Cerebellar cortex (tissue), 1 donor: ENCODE results near the gene OLFML2B.

ENCODE experiments used
- DNase-seq: peaks from one replicate; pipeline ENCODE4 v3.0.0-alpha.2; 2015; ENCODE audit warnings: low spot score

Gene OLFML2B

DNA sequence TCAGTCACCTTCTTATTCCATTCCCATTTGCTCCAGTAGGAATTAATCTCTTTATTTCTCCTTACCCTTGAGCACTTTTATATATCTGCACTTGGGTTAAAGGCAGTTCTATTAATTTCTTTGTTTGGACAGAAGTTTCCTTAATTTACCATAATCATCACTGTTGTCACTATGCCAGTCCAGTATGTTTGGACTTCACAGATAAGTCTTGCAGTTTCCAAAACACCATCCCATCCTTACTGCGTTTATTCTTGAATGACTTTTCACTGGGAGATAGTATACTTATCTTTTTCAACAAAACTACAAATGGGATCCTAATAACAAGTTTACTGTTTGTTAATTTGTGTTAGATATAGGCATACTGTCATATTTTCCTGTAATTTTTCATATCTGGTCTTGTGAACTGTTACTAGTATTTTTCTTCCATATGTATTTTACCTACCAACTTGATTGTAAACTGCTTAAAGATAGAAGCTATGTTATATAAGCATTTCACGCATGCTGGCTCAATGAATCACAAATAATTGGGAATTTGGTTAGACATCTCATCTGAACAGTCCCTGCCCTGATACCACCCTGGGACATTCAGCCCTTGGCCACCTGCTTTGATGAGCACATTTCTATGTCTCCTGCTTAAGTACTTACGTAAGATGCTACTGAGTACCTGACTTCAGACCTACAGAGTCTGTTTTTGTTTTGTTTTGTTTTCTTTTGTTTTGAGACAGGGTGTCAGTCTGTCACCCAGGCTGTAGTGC lies 78.2 kb downstream of the OLFML2B start:
- no peak for DNase-seq

DNA sequence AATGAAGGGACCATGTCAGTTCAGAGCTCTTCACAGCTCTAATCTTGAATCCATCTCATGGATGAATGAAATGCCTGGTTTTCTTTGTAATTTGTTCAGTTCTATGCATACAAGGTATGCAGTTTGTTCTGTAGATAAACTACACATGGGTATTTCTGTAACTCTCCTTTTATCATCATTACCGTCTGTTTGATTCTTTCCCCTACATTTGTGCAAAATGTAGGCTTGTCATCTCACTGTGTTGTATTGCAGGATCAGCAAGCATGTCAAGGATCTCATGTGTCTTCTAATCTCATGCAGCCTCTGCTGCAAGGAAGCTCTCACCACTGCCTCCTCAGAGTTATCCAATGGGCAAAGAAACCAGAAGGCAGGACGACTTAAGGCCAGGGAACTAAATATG lies 79.3 kb downstream of the OLFML2B start:
- no peak for DNase-seq

DNA sequence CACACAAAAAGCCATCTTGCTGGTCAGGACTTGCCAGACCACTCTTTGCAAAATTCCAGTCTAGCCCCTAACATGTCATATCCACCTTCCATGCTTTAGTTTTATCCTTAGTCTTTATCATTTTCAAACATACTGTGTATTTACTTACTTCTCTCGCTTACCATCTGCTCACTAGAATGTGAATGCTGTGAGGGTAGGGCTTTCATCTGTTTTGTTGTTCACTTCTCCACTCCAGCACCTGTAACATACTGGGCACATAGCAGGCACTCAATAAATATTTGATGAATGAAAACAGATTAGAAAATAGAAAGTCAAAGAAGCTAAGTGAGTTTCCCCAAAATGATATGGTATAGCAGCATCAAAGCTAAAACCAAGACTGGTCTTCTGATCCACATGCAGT lies 79.9 kb downstream of the OLFML2B start:
- DNase-seq: no peak

DNA sequence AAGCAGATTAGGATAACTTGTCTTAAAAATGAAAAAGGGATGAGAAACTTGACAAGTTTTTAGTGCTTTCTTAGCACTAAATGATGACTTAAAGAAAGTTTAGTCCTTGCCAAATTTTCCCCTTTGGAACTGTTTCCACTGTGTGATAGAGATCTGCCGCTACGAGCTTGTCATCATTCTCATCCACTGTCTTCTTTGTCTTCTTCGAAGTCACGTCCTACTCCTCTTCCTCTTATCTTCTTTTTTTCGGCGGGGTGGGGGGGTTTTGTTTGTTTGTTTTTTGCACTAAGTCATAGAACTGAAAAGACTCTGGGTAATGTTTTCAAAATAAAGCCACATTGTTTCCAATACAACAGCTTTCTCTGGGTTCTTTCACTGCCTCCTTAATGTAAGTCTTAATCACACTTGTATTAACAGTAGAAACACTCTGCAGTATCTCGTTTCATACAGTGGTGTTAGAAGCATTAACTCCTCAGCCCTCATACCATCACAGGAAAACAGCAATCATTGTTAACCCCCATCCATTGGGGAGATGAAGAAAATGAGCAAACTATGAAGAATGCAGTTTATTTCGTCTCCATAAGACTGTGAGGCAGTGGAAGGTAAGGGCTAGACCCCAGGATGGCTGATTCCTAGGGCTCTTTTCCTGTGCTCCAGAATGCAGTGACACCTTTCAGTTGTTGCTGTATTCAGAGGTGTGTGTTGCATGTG lies 81.8 kb downstream of the OLFML2B start:
- DNase-seq: no peak

DNA sequence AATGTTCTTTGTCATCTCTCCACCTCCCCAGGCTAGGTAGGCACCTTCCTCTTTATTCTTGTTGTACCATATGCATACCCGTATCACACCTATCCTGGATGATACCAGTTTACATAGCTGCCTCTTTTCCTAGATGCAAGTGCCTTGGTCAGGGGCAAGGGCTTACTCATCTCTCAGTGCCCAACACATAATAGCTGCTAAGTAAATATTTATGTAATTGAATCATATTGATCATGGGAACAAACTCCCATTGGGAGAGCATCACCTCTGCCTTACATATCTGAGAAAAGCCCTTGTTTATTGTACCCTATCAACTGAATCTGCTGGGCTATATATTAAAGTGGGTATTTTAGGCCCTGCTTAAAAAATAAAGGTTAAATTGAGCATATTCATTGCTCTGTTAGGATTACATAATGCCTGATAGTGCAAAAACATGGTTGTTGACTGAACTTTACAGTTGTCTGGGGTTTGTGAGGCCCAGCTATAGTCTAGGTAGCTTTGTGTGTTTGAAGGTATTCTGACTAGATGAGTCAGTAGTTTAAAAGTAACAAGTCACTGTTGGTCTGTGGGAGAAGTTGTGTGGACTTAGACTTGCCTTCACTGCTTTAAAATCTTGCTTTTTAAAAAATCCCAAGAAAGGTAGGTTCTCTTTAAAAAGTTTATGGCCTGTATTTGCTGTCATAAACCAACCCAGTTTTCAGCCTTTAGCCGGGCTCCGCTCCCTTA lies 82.6 kb downstream of the OLFML2B start:
- DNase-seq: no peak

DNA sequence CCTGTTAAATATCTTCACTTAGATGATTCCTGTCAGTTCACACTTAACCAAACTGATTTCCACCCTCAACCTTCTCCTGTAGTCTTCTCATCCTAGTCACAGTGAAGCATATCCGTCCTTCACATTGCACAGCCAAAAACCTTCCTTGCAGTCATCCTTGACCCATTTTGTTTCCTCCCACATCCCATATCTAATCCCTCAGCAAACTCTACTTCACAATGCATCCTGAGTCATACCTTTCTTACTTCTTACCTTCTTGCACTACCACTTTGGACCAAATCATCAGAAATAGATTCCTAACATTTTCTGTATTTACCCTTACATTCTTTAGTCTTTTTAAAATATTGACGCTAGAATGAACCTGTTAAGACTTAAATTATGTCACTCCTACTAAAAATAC lies 86.9 kb downstream of the OLFML2B start:
- DNase-seq: no peak

DNA sequence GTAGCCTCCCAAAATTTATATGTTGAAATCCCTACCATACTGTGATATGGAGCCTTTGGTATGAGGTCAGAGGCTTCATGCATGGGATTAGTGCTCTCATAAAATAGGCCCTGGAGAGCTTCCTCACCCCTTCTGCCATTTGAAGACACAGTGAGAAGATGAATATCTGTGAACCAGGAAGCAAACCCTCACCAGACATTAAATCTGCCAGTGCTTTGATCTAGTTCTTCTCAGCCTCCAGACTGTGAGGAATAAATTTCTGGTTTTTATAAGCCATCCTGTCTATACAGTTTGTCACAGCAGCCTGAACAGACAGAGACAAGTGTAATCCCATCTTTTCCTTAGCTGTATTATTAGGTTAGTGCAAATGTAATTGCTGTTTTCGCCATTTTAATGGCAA lies 88.4 kb downstream of the OLFML2B start:
- no peak for DNase-seq

DNA sequence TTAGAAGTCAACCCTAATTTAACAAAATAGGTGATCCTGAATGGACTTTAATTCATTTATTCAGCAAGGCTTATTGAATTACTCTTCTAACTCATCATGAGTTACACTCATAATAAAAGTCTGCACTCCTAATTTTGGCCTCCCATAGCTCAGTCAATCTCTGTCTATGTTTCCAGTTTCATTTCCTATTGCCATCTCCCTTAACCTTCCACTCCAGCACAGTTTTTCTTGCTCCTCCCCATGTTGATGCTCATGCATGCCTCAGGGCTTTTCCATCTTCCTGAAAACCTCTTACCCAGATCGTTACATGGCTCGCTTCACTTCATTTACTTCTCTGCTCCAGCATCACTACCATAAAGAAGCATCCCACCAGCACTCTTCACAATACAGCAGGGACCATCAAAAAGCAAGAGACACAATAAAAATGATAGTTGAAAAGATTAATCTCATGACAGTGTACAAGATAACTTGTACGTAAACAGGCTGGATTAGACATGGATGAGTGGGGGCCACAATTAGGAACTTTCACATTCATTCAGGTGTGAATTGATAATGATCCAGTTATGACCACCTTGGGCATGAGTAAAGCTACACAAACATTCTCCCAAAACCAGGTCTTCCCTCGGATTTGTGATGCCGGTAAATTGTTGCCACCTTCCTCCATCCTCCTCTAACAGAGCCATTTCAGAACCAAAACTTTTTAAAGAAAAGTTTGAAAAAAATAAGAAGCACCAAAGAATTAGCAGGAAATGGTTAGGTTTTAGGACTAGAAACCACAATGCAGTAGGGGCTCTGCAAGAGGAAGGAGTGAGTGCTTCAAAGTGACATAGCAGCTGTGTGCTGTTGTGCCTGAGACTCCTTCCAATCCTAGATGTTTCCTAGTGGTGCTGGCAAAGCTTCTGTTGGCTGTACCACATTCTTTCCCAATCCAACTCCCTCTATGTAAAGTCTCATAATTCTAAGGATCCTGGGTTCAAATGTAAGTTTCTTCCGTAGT lies 89.8 kb downstream of the OLFML2B start:
- no peak for DNase-seq
